Endothelial cell (in vitro differentiated cells): ENCODE results near the gene TJAP1. TPM values are rescaled to one million over a fixed set of nuclear protein-coding genes. Genes with fewer than 3 reads are reported as not detected.

ENCODE experiments used
- DNase-seq: peaks from one replicate; pipeline ENCODE4 v3.0.0; 2021; ENCODE audit warnings: low spot score
- H3K27ac Mint-ChIP-seq: one replicate; pipeline ENCODE4 v1.8.0; 2021; ENCODE audit warnings: mixed read lengths, inconsistent platforms; ENCODE audit not compliant: unreplicated experiment
- H3K27me3 Mint-ChIP-seq: one replicate; pipeline ENCODE4 v1.8.0; 2021; ENCODE audit warnings: mild to moderate bottlenecking, moderate library complexity, mixed read lengths, inconsistent platforms; ENCODE audit not compliant: unreplicated experiment
- H3K36me3 Mint-ChIP-seq: one replicate; pipeline ENCODE4 v1.8.0; 2021; ENCODE audit warnings: mild to moderate bottlenecking, low read depth, mixed read lengths, inconsistent platforms; ENCODE audit not compliant: unreplicated experiment
- H3K4me1 Mint-ChIP-seq: one replicate; pipeline ENCODE4 v1.8.0; 2021; ENCODE audit warnings: mild to moderate bottlenecking, mixed read lengths, inconsistent platforms; ENCODE audit not compliant: unreplicated experiment
- H3K4me3 Mint-ChIP-seq: one replicate; pipeline ENCODE4 v1.8.0; 2021; ENCODE audit warnings: mild to moderate bottlenecking, mixed read lengths, inconsistent platforms; ENCODE audit not compliant: unreplicated experiment
- H3K9me3 Mint-ChIP-seq: one replicate; pipeline ENCODE4 v1.8.0; 2021; ENCODE audit warnings: mixed read lengths, inconsistent platforms; ENCODE audit not compliant: unreplicated experiment
- CTCF ChIP-seq: fragments of 200-600 bp; sonication (generic); IDR thresholded peaks from one replicate; pipeline ENCODE4 v1.5.0; 2021; ENCODE audit warnings: antibody characterized with exemption; ENCODE audit not compliant: unreplicated experiment
- total RNA-seq: library from RNA; stranded (reverse); fragmentation: NEBNext Ultra II Directional; extraction: Animal tissue kit (Norgen Biotek cat#: 25700); gene quantifications from one replicate; pipeline ENCODE4 v1.2.1, GENCODE V29; 2021; ENCODE audit not compliant: unreplicated experiment

Gene TJAP1
- total RNA-seq, 1 donor from 2014 or later: 41.8 TPM

GRCh38 chr6:43493833-43494232 lies 16.5 kb downstream of the TJAP1 start:
- no peak overlapping the region for H3K4me3 Mint-ChIP-seq

GRCh38 chr6:43494321-43494720 lies 17.0 kb downstream of the TJAP1 start:
- no peak for DNase-seq
- H3K27me3 Mint-ChIP-seq: peaks cover 9% of the 10 kb centered on the region
- H3K4me3 Mint-ChIP-seq: no peak overlapping the region
- peaks cover 17% of the 10 kb centered on the region for H3K36me3 Mint-ChIP-seq
- H3K27ac Mint-ChIP-seq: no peak overlapping the region
- TF ChIP-seq CTCF: no peak
- H3K4me1 Mint-ChIP-seq: peaks cover 24% of the 10 kb centered on the region
- H3K9me3 Mint-ChIP-seq: no peaks in the 10 kb centered on the region

More at GRCh38 chr6:43493833-43494232, 16.5 kb downstream of the TJAP1 start:
- Mint-ChIP-seq H3K27ac (no peak overlapping the region), H3K4me1 (peaks cover 23% of the 10 kb centered on the region), H3K36me3 (peaks cover 16% of the 10 kb centered on the region), H3K9me3 (no peaks in the 10 kb centered on the region), H3K27me3 (peaks cover 7% of the 10 kb centered on the region)
- DNase-seq: no peak
- no peak for TF ChIP-seq CTCF

- DNase-seq: no peak
- Mint-ChIP-seq H3K9me3 (no peaks in the 10 kb centered on the region), H3K4me1 (peaks cover 29% of the 10 kb centered on the region), H3K27ac (no peak overlapping the region), H3K4me3 (no peak overlapping the region), H3K36me3 (peaks cover 20% of the 10 kb centered on the region), H3K27me3 (peaks cover 9% of the 10 kb centered on the region)
- TF ChIP-seq CTCF: no peak
These were observed 17.4 kb downstream of the TJAP1 start for GRCh38 chr6:43494766-43495165.

GRCh38 chr6:43495409-43495941 lies 18.1 kb downstream of the TJAP1 start:
- Mint-ChIP-seq H3K27me3 (peaks cover 9% of the 10 kb centered on the region), H3K4me3 (no peak overlapping the region), H3K36me3 (peaks cover 18% of the 10 kb centered on the region), H3K27ac (no peak overlapping the region), H3K4me1 (peaks cover 33% of the 10 kb centered on the region), H3K9me3 (no peaks in the 10 kb centered on the region)
- TF ChIP-seq CTCF: peak; percentile 18
- no peak for DNase-seq

GRCh38 chr6:43496370-43497128 lies 19.2 kb downstream of the TJAP1 start:
- no peaks in the 10 kb centered on the region for H3K9me3 Mint-ChIP-seq
- peaks cover 33% of the 10 kb centered on the region for H3K4me1 Mint-ChIP-seq
- H3K27me3 Mint-ChIP-seq: peaks cover 11% of the 10 kb centered on the region
- H3K27ac Mint-ChIP-seq: no peak overlapping the region
- no peak for TF ChIP-seq CTCF
- H3K36me3 Mint-ChIP-seq: peaks cover 27% of the 10 kb centered on the region
- H3K4me3 Mint-ChIP-seq: no peak overlapping the region
- DNase-seq: no peak
